ENCODE results near the gene INCENP. TPM values are rescaled to one million over a fixed set of nuclear protein-coding genes. Genes with fewer than 3 reads are reported as not detected.

The INCENP gene
- total RNA-seq, 2 experiments from 2014 or later, result 126 to 130 TPM

DNA sequence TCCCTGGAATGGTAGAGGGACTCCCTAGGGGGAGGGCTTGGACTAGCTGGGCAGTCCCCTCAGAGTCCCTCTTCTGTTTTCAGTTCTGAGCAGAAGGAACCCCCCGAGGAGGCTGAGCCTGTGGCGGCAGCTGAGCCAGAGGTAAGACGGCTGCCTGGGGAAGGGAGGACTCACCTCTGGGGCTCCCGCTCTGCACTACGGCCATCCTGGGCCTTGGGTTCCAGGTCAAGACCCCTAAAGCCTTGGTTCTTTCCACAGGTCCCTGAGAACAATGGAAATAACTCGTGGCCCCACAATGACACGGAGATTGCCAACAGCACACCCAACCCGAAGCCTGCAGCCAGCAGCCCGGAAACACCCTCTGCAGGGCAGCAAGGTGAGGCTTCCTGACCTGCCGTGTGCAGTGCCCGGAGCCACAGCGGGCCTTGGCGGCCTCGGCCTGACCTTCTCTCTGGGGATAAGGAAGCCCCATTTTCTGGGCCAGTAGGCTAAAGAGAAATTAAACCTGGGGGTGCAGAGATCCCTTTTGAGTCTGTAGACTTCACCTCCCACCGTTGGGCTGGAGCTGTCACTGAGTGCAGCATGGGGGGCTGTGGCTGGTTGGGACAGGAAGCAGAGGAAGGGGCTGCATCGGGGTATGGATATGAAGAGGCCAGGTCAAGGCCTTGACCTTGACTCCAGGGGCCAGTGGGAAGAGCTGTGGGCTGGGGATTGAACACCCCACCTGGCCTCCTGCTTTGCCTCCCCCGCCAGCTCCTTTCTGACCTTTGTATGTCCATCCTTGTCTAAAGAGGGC lies 15.0 kb downstream of the INCENP start:
- Mint-ChIP-seq H3K36me3 (ENCODE audit: low read depth) (peaks cover 23% of the 10 kb centered on the region), H3K4me1 (ENCODE audit: low read depth) (no peaks in the 10 kb centered on the region), H3K4me3 (no peak overlapping the region), H3K27me3 (no peaks in the 10 kb centered on the region), H3K27ac (no peak overlapping the region), H3K9me3 (no peaks in the 10 kb centered on the region)
- no peak for DNase-seq
- ATAC-seq, result no peak
- intact Hi-C loops (cut with micrococcal nuclease), result no loop called here
- TF ChIP-seq, protein P1, sequence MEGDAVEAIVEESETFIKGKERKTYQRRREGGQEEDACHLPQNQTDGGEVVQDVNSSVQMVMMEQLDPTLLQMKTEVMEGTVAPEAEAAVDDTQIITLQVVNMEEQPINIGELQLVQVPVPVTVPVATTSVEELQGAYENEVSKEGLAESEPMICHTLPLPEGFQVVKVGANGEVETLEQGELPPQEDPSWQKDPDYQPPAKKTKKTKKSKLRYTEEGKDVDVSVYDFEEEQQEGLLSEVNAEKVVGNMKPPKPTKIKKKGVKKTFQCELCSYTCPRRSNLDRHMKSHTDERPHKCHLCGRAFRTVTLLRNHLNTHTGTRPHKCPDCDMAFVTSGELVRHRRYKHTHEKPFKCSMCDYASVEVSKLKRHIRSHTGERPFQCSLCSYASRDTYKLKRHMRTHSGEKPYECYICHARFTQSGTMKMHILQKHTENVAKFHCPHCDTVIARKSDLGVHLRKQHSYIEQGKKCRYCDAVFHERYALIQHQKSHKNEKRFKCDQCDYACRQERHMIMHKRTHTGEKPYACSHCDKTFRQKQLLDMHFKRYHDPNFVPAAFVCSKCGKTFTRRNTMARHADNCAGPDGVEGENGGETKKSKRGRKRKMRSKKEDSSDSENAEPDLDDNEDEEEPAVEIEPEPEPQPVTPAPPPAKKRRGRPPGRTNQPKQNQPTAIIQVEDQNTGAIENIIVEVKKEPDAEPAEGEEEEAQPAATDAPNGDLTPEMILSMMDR (IDR thresholded peaks at IDR 0.05), result no peak
- POLR2A ChIA-PET, result interaction anchor here (0.6 to 1.2 kb wide), 3 partner anchors 9 to 16 kb away, joined by 3 read pairs; no protein-coding TSS in a partner anchor
- CTCF ChIA-PET, result no interaction called here

GRCh38 chr11:62139526-62140303 lies 15.9 kb downstream of the INCENP start:
- Mint-ChIP-seq H3K4me3 (no peak overlapping the region), H3K27me3 (no peaks in the 10 kb centered on the region), H3K4me1 (ENCODE audit: low read depth) (no peaks in the 10 kb centered on the region), H3K36me3 (ENCODE audit: low read depth) (peaks cover 22% of the 10 kb centered on the region), H3K9me3 (no peaks in the 10 kb centered on the region), H3K27ac (no peak overlapping the region)
- DNase-seq (no peak), ATAC-seq (no peak)
- intact Hi-C loops (cut with micrococcal nuclease), result no loop called here
- ChIA-PET POLR2A (interaction anchor here (0.6 to 1.2 kb wide), 3 partner anchors 8 to 15 kb away, joined by 3 read pairs; no protein-coding TSS in a partner anchor), CTCF (no interaction called here)
- TF ChIP-seq, protein P1 (IDR thresholded peaks at IDR 0.05), result no peak

DNA sequence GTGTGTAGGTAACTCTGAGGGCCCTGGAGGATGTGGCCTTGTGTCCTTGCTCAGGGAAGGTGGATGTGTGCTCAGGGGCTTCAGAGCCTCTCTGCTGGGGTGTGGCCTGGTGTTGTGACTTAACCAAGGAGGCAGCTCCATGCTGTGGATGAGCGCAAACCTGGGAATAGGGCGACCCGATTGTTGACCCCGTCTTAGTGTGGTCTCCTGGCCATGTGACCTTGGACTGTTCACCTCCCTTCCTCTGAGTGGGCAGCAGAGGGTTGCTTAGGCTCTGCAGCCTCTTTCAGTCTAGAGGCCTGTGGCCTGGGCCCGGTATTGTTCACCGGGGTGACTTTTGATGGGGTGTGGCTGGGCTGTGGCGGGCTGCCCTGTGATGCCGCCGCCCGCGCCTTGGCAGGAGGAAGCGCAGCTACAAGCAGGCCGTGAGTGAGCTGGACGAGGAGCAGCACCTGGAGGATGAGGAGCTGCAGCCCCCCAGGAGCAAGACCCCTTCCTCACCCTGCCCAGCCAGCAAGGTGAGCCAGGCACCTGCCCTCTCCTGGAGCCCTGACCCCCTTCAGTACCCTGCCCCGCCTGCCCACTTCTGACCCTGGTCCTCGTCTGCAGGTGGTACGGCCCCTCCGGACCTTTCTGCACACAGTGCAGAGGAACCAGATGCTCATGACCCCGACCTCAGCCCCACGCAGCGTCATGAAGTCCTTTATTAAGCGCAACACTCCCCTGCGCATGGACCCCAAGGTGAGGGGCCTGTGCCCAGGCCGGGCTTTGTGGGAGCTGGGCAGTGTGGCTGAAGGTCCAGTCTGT lies 16.7 kb downstream of the INCENP start:
- DNase-seq (no peak), ATAC-seq (no peak)
- H3K4me1 Mint-ChIP-seq (ENCODE audit: low read depth), result no peaks in the 10 kb centered on the region
- H3K9me3 Mint-ChIP-seq, result no peaks in the 10 kb centered on the region
- TF ChIP-seq, protein P1 (IDR thresholded peaks at IDR 0.05), result no peak
- ChIA-PET CTCF (no interaction called here), POLR2A (no interaction called here)
- H3K27ac Mint-ChIP-seq, result no peak overlapping the region
- peaks cover 27% of the 10 kb centered on the region for H3K36me3 Mint-ChIP-seq (ENCODE audit: low read depth)
- H3K27me3 Mint-ChIP-seq, result no peaks in the 10 kb centered on the region
- intact Hi-C loops (cut with micrococcal nuclease), result no loop called here
- H3K4me3 Mint-ChIP-seq, result no peak overlapping the region

- Mint-ChIP-seq H3K27me3 (no peaks in the 10 kb centered on the region), H3K27ac (no peak overlapping the region), H3K36me3 (ENCODE audit: low read depth) (peaks cover 31% of the 10 kb centered on the region), H3K4me3 (no peak overlapping the region), H3K9me3 (no peaks in the 10 kb centered on the region), H3K4me1 (ENCODE audit: low read depth) (no peaks in the 10 kb centered on the region)
- POLR2A ChIA-PET, result no interaction called here
- intact Hi-C loops (cut with micrococcal nuclease), result no loop called here
- CTCF ChIA-PET, result interaction anchor here (1.3 kb wide), 1 partner anchor 242 kb away, joined by 3 read pairs; no protein-coding TSS in a partner anchor
- TF ChIP-seq, protein P1 (IDR thresholded peaks at IDR 0.05), result no peak
- DNase-seq (no peak), ATAC-seq (no peak)
Measured at GRCh38 chr11:62141111-62142042, 17.6 kb downstream of the INCENP start.
